B cell (primary cell): Measurements from ENCODE around the gene PDCD5.

Source experiments
- CTCF ChIP-seq: fragments of 200-600 bp; IDR thresholded peaks from one replicate; pipeline ENCODE4 v1.8.0; 2022; ENCODE audit warnings: antibody characterized with exemption, mild to moderate bottlenecking
- EZH2 ChIP-seq: IDR thresholded peaks from 2 replicates; pipeline ENCODE4 v1.6.1; 2012; ENCODE audit warnings: borderline replicate concordance, low read depth, mild to moderate bottlenecking, moderate library complexity, low read length; ENCODE audit not compliant: insufficient read depth, poor library complexity, severe bottlenecking

- no peak for TF ChIP-seq CTCF
- no peak for TF ChIP-seq EZH2
Observed at GRCh38 chr19:32611161-32611560, 30.2 kb downstream of the PDCD5 start.
